ENCODE measurements around the gene ADGRD1.

Gene ADGRD1

GRCh38 chr12:131008913-131009270 lies 55.2 kb downstream of the ADGRD1 start:
- no peak for DNase-seq

GRCh38 chr12:131009595-131010395 lies 56.1 kb downstream of the ADGRD1 start:
- DNase-seq = no peak

GRCh38 chr12:131010396-131011131 lies 56.9 kb downstream of the ADGRD1 start:
- no peak for DNase-seq

- no peak for DNase-seq
Measured at GRCh38 chr12:131011165-131012079, 57.7 kb downstream of the ADGRD1 start.

GRCh38 chr12:131012279-131013069 lies 58.8 kb downstream of the ADGRD1 start:
- DNase-seq = no peak

- DNase-seq = no peak
Measured at GRCh38 chr12:131013118-131013517, 59.4 kb downstream of the ADGRD1 start.

- no peak for DNase-seq
Measured at GRCh38 chr12:131014343-131014742, 60.6 kb downstream of the ADGRD1 start.

- DNase-seq = no peak
Measured at GRCh38 chr12:131015581-131016337, 62.1 kb downstream of the ADGRD1 start.

- no peak for DNase-seq
Measured at GRCh38 chr12:131017477-131017991, 63.8 kb downstream of the ADGRD1 start.

GRCh38 chr12:131018019-131018620 lies 64.4 kb downstream of the ADGRD1 start:
- DNase-seq = no peak

GRCh38 chr12:131018808-131019397 lies 65.2 kb downstream of the ADGRD1 start:
- no peak for DNase-seq

- DNase-seq = no peak
Measured at GRCh38 chr12:131020326-131021153, 66.8 kb downstream of the ADGRD1 start.

GRCh38 chr12:131021154-131021541 lies 67.4 kb downstream of the ADGRD1 start:
- DNase-seq = no peak

GRCh38 chr12:131024026-131024425 lies 70.3 kb downstream of the ADGRD1 start:
- no peak for DNase-seq

GRCh38 chr12:131024721-131025120 lies 71.0 kb downstream of the ADGRD1 start:
- DNase-seq = no peak

GRCh38 chr12:131025234-131025633 lies 71.5 kb downstream of the ADGRD1 start:
- no peak for DNase-seq

- no peak for DNase-seq
Measured at GRCh38 chr12:131025939-131026702, 72.4 kb downstream of the ADGRD1 start.

GRCh38 chr12:131026754-131027153 lies 73.0 kb downstream of the ADGRD1 start:
- no peak for DNase-seq

GRCh38 chr12:131027264-131027663 lies 73.6 kb downstream of the ADGRD1 start:
- DNase-seq = no peak

Measured in activated CD8-positive, alpha-beta memory T cell treated with anti-CD3 and anti-CD28 coated beads, Interleukin-2, amount 50 U/mL, for 48 hours (primary cell).